Fibroblast of mammary gland (primary cell): ENCODE results near the gene CRACDL.

ENCODE experiments used
- DNase-seq: peaks from one replicate; pipeline ENCODE4 v3.0.0-alpha.2; 2010; ENCODE audit warnings: low read depth
- H3K4me3 ChIP-seq: 2 replicates; pipeline ENCODE4 v1.5.1; 2011; ENCODE audit warnings: low read depth, mild to moderate bottlenecking, low read length, moderate library complexity; ENCODE audit not compliant: control insufficient read depth
- TF ChIP-seq, protein P1 (sequence below): conservative IDR thresholded peaks from 2 replicates; pipeline ENCODE4 v1.5.1; 2011; ENCODE audit warnings: low read depth, low read length, inconsistent platforms; ENCODE audit not compliant: control insufficient read depth, insufficient read depth

The CRACDL gene

DNA sequence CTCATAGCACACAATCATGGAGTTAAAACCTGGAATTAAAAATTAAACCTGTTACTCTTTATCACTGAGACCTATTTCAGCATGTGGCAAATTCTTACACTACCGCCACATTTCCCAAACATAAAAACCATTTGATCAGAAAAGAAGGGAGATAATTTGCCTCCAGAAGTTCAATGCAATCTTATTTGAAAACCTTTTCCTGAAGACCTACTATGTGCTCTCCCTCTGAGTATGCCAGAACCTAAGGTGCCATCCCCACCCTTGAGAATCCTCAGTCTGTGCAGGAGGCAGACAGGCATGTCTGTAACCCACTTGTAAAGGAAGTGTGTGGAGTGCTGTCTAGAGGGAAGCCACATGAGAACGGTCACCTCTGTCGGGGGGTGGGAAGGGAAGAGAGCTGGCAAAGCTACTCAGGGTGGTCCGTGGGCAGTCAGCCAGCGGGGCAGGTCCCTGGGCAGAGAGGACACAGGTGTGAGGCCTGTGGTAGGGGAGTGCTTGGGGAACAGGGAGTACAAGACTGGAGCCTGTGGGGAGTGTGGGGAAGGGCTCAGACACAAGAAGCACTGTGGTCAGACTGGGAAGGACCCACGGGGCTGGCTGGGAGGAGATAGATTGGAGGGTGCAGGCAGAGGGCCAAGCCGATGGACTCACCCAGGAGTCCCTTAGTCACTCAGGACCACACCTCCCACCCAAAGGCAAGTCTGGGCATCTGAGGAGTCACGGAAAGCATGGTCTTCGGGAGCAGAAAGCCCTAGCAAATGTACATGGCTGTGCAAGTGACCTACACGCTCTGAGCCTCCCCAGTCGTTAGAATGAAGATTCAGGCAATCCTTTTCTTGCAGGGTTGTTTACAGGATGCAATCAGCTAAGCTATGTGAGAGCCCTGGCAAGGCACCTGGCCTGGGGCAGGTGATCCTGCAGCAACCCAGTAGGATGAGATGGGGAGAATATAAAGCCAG lies 22.8 kb downstream of the CRACDL start:
- TF ChIP-seq, protein P1, sequence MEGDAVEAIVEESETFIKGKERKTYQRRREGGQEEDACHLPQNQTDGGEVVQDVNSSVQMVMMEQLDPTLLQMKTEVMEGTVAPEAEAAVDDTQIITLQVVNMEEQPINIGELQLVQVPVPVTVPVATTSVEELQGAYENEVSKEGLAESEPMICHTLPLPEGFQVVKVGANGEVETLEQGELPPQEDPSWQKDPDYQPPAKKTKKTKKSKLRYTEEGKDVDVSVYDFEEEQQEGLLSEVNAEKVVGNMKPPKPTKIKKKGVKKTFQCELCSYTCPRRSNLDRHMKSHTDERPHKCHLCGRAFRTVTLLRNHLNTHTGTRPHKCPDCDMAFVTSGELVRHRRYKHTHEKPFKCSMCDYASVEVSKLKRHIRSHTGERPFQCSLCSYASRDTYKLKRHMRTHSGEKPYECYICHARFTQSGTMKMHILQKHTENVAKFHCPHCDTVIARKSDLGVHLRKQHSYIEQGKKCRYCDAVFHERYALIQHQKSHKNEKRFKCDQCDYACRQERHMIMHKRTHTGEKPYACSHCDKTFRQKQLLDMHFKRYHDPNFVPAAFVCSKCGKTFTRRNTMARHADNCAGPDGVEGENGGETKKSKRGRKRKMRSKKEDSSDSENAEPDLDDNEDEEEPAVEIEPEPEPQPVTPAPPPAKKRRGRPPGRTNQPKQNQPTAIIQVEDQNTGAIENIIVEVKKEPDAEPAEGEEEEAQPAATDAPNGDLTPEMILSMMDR: no peak
- peak; percentile 44 for DNase-seq

DNA sequence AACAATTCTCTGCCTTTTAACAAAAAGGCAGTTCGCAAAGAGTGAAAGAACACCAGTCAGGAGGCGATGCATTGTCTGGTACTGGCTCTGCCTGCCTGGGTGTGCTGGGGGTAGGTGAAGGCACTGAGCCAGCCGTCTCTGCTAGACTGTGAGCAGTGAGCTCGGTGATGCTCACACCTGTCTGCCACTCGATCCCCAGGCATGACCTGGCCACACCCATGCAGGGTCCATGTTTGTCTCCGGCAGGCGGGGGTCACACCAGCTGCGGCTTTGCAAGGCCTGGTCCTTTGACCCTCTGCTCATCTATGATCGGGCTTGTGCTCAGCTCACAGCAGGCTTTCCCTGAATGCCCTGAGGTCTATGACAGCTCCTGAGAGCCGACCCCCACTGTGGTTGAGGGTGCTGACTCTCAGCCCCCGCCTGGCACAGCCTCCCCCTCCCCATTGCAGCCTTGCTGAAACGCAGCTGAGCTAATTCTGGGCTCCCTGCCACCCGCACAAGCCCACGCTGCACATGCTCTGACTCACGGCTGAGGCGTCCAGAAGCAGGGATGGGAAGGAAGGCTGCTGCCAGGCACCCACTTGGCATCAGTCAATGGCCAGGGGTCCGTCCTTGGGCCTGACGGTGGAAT lies 23.7 kb downstream of the CRACDL start:
- TF ChIP-seq, protein P1: no peak
- H3K4me3 ChIP-seq: no peak overlapping the region
- DNase-seq: peak; percentile 92

More for the DNA sequence above, 22.8 kb downstream of the CRACDL start:
- no peak overlapping the region for H3K4me3 ChIP-seq

DNA sequence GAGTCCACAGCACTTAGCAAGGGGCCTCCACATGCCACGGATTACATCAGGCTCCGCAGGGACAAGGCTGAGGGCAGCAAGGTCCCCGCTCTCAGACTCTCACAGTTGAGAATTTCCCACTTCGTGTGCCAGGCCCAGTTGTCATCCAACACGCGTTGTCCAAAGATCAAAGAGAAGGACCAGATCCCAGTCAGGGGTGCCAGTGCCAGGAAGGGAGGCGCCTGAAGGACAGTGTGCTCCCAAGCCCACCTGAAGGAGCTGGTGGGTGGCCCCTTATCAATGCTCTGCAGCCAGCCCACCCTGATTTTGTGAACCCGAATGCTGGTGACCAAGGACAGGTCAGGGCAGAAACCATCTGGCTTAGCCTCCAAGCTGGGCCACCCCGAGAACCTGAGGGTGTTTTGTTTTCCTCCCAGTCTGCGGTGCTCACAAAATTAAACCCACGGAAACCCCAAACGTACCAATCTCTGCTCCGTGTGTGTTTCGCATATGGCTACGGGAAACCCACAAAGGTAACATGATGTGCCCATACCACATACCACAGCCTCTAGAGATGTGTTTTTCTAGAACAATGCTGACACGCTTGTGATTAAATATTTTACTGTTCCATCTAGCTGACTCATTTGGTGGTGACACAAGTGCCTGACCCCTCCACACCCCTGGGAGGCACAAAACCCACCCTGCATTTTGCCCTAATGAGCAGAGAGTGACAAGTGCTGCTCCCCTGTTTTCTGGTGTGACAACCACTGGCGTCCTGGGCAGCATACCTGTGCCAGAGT lies 24.5 kb downstream of the CRACDL start:
- peak; percentile 66 for DNase-seq
- TF ChIP-seq, protein P1: no peak
- no peak overlapping the region for H3K4me3 ChIP-seq

DNA sequence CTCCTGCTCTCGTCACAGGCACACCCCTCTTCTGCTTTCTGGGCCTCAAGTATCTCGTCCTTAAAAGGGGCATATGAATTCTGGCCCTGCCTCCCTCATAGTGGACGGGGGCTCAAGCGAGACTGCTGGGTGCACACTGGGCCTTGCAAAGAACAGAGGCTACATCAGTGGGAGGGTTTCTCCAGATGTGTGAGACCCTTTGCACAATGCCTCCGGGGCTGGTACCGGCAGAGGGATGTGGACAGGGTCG lies 25.0 kb downstream of the CRACDL start:
- H3K4me3 ChIP-seq: no peak overlapping the region
- TF ChIP-seq, protein P1: no peak
- DNase-seq: no peak

DNA sequence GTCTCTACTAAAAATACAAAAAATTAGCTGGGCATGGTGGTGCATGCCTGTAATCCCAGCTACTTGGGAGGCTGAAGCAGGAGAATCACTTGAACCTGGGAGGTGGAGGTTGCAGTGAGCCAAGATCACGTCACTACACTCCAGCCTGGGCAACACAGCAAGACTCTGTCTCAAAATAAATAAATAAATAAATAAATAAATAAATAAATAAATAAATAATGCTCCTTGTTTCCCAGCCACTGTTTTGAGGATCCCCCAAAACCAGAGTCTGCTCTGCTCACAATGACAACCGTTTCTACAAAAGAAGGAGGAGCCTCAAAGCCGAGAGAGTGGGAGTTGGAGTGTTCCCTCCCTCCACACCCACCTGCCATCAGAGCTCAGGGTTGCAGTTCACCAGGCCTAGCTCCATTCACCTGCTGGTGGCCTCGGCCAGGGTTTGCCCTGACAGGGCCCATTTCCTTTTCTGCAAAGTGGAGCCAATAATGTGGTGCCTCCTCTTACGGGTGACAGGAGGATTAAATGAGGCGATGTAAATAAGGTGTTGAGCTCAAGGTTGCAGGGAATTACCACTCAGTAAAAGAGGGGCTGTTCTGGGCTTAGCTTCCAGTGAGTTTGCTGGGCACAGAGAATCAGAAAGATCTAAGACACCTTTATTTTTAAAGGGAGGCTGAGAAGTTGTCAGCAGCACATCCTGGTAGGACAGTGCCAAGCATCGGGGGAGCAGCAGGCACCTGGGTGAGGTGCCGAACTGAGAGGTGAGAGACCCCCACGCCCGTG lies 25.5 kb downstream of the CRACDL start:
- H3K4me3 ChIP-seq: no peak overlapping the region
- DNase-seq: no peak
- TF ChIP-seq, protein P1: no peak
